Urinary bladder (tissue), 4 donors: ENCODE data around the gene KLK6. TPM values are rescaled to one million over a fixed set of nuclear protein-coding genes. Genes with fewer than 3 reads are reported as not detected.
"Not testable (repeated sequence)": the region's sequence is repeated elsewhere in the genome, so short reads cannot be mapped to it uniquely, and the experiment has no call there.

Experiments
- DNase-seq: peaks from one replicate; pipeline ENCODE4 v3.0.0-alpha.2; 2015; ENCODE audit errors: extremely low spot score
- H3K27ac ChIP-seq: one replicate; pipeline ENCODE4 v1.5.1; 2013; ENCODE audit warnings: low read depth, mild to moderate bottlenecking, moderate library complexity
- H3K36me3 ChIP-seq: one replicate; pipeline ENCODE4 v1.6.1; 2013; ENCODE audit warnings: mild to moderate bottlenecking, moderate library complexity; ENCODE audit not compliant: insufficient read depth
- H3K4me1 ChIP-seq: one replicate; pipeline ENCODE4 v1.6.1; 2013; ENCODE audit warnings: mild to moderate bottlenecking, moderate library complexity; ENCODE audit not compliant: insufficient read depth
- H3K4me3 ChIP-seq: one replicate; pipeline ENCODE4 v1.5.1; 2013; ENCODE audit warnings: low read depth, low read length
- WGBS: extraction: QIAGEN DNeasy Blood & Tissue Kit; methylation state at CpG from one replicate; pipeline ENCODE4 v1.1.7; 2013; 5-methylcytosine and 5-hydroxymethylcytosine counted together
- polyA plus RNA-seq: library from polyadenylated mRNA; stranded (reverse); fragments of 200-250 nt; gene quantifications from one replicate; pipeline ENCODE4 v1.2.3, GENCODE V29; 2013
- total RNA-seq: library from RNA; depleted of rRNA; stranded (reverse); fragments of >200 nt; gene quantifications from one replicate; pipeline ENCODE4 v1.2.3, GENCODE V29; 2014
- donor health status: healthy with polysubstance abuse.
- donor health status: healthy.

The KLK6 gene
- total and polyA plus RNA-seq, 2 donors: not detected

DNA sequence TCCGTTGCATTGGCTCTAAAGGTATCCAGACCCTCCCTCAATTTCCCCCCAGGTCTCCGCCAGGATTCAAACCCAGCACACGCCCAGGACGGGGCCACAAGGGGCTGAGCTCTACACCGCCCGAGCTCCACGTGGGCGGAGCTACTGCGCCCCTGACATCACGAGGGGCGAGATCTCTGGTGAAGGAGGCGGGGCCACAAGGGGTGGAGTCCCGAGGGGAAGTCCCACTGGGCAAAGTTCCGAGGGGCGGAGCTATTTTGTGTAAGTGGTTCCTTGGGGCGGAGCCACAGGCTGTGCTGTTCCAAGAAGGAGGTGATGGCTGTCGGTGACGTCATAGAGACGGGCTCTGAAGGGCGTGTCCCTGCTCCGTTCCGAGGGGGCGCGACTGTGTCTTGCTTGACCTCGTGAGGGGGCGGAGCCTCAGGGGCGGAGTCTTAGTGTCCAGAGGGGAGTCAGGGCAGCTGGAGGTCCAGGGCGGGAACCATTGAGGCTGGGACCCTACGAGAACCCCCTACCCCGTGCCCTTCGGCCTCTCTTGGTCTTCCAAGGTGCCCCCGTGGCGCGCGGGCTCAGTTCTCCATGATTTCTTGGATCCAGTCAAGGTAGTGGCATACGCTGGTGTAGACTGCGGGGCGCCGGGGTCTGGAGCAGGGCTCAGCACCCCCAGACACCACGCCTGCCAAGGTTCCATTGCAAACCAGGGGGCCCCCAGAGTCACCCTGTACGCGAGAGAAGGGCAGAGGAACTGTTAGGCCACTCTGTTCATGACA, 33.3 kb upstream of the KLK6 start:
- H3K4me3 ChIP-seq: no peak overlapping the region
- no peak overlapping the region for H3K27ac ChIP-seq
- WGBS: 49% methylated on average over 42 of the region's 42 CpGs
- no peaks in the 10 kb centered on the region for H3K4me1 ChIP-seq
- no peak for DNase-seq
- no peaks in the 10 kb centered on the region for H3K36me3 ChIP-seq

DNA sequence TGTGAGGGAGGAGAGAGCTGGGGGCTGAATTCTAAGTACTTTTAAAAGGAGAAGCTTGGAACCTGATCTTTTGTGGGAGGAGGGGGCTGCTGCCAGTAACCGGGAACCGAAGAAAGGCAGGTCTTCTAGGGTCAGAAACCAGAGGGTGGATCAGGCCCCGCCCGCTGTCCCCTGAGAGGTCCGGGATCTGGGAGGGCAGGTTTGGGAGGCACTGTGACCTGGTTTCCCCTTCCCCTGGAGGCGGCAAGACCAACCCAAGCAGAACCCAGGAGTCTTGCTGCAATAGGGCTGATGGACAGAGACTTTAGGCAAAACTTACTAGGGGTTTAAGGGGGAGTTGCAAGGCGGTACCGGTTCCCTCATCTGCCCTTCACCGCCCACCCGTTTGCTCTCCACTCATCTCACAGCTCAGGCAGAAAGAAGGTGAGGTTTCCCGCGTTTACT, 32.7 kb upstream of the KLK6 start:
- Histone ChIP-seq H3K27ac (no peak overlapping the region), H3K4me1 (no peaks in the 10 kb centered on the region), H3K4me3 (no peak overlapping the region), H3K36me3 (no peaks in the 10 kb centered on the region)
- WGBS: 32% methylated on average over 12 of the region's 12 CpGs
- DNase-seq: no peak

DNA sequence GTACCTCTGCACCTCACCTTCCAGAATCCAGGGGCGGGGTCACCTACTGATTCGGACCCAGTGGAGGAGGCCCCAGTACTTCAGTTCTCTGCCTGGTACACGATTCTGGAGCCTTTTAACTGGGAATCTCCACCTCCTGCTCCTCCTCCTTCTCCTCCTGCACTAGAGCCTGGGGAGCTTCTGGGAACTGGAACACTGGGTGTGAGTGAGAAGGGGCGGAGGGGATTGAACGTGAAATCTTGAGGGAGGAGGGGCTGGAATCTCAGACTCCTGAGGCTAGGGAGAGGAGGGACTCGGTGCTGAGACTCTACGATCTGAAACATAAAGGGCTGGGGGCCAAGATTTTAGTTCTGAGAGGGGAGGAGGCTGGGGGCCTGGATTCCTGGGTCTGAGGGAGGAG, 32.1 kb upstream of the KLK6 start, which contains the start of gene KLK8:
TSS of gene KLK8 (minus strand) at position 90 of the 400 bp plus-strand sequence. CDS start 437 bp downstream, outside the sequence.
- no peak for DNase-seq
- WGBS: 26% methylated on average over 7 of the region's 7 CpGs

DNA sequence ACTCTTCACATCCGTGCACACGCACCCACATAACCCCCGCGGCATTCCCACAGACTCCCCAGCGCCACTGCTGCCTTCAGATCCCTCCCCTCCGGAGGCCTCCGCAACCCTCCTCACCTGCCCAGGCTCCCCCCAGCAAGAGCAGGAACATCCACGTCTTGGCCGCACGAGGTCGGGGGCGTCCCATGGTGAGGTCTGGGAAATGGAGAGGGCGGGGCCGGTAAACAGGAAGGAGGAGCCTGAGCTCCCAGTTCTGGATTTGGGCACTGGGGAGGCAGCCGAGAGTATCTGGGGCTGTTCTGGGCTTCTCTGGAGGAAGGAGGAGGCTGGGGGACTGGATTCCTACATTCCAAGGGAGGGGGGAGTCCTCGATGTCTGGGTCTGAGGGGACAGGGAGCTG, 31.6 kb upstream of the KLK6 start:
- no peak for DNase-seq
- Histone ChIP-seq H3K36me3 (no peaks in the 10 kb centered on the region), H3K27ac (no peak overlapping the region), H3K4me1 (no peaks in the 10 kb centered on the region), H3K4me3 (no peak overlapping the region)
- WGBS: 28% methylated on average over 16 of the region's 16 CpGs

More for the DNA sequence above, 32.1 kb upstream of the KLK6 start, which contains the start of gene KLK8:
- Histone ChIP-seq H3K4me3 (no peak within 1 kb of the TSS), H3K4me1 (no peaks in the 10 kb centered on the region), H3K36me3 (no peaks in the 10 kb centered on the region), H3K27ac (no peak within 1 kb of the TSS)

DNA sequence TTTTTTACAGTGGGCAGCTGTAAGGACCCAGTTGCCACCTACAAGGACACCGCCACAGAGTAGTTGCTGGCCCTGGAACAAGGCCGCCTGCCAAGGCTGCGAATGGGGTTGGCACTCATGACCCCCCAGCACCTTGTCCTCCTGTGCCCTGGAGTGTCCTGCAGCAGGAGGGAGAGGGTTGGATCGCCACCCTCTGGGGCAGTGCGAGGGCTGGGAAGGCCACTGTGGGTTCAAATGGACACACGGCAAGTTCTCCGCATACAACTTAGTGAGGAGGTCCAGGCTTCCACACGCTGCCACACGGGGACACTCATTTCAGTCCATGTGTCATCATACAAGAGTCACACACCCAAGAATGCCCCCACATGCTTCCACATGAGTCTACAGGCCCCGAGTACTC, 31.0 kb upstream of the KLK6 start:
- no peak overlapping the region for H3K27ac ChIP-seq
- H3K36me3 ChIP-seq: no peaks in the 10 kb centered on the region
- no peaks in the 10 kb centered on the region for H3K4me1 ChIP-seq
- DNase-seq: no peak
- 90% methylated on average over 10 of the region's 10 CpGs for WGBS
- no peak overlapping the region for H3K4me3 ChIP-seq

DNA sequence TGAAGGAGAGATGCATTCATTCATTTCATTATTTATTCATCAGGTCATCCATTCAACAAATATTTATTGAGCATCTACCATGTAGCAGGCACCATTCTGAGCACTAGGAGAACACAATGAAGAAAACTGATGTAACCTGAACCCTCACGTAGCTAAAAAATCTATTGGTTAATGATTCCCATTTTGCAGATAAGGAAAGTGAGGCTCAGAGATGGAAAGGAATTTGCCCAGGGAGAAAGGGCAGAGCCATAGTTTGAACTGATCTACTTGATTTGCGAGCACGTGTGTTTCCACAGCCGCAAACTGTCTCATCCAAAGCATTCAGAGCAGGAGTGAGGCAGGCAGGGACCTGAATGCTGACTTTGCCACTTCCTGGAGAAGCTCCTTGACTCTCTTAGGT, 29.3 kb upstream of the KLK6 start:
- WGBS: 71% methylated on average over 4 of the region's 4 CpGs
- Histone ChIP-seq H3K36me3 (no peaks in the 10 kb centered on the region), H3K27ac (no peak overlapping the region), H3K4me3 (no peak overlapping the region), H3K4me1 (no peaks in the 10 kb centered on the region)
- no peak for DNase-seq

DNA sequence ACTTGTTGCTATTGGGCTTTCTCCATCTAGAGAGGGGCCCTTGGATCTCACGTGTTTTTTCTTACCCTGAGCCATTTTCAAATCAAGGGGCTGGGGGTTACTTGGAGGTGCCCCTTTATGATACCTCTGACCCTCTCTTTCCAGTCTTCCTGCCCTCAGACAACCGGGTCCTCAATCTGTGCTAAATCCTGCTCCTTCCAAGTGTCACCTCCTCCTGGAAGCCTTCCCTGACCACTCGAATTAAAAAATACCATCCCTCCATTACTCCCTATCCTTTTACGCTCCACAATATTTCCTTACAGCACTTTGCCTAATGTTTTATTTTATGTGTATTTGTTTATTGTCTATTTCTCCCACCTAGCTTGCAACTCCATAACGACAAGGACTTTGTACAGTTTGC, 28.7 kb upstream of the KLK6 start:
- Histone ChIP-seq H3K36me3 (no peaks in the 10 kb centered on the region), H3K27ac (no peak overlapping the region), H3K4me3 (no peak overlapping the region), H3K4me1 (no peaks in the 10 kb centered on the region)
- WGBS: 63% methylated on average over 5 of the region's 5 CpGs
- DNase-seq: no peak

DNA sequence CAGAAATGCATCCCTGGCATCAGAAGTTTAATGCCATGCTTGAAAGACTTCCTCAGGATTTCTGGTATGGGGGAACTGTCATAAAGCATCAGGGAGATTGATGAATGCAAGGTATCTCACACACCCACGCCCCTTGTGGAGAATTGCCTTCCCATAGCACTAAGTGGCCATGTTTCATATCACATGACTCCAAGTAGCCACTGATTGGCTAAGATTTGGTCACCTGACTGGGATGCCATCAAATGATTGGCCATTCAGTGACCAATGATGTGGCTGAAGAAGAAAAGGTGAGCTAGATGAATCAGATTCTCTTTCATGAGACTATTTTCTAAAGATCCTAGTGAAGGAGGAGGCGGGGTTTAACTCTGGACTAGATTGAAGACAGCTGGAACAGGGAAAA, 24.7 kb upstream of the KLK6 start:
- WGBS: 71% methylated on average over 2 of the region's 2 CpGs
- H3K4me3 ChIP-seq: no peak overlapping the region
- H3K36me3 ChIP-seq: no peaks in the 10 kb centered on the region
- no peak overlapping the region for H3K27ac ChIP-seq
- no peak for DNase-seq
- no peaks in the 10 kb centered on the region for H3K4me1 ChIP-seq

DNA sequence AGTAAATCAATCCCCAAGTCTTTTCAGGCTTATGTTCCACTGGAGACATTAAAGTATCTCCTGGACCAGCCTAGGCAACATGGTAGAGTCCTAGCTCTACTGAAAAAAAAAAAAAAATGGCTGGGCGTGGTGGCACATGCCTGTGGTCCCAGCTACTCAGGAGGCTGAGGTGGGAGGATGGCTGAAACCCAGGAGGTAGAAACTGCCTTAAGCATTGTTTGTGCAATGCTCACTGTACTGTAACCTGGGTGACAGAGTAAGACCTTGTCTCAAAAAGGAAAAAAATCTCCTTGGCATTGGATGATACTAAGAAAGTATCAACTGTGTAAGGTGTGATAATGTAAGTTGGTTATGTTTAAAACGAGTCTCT, 23.3 kb upstream of the KLK6 start:
- H3K27ac ChIP-seq: no peak overlapping the region
- no peaks in the 10 kb centered on the region for H3K36me3 ChIP-seq
- WGBS: 68% methylated on average over 2 of the region's 2 CpGs
- H3K4me3 ChIP-seq: no peak overlapping the region
- DNase-seq: no peak
- no peaks in the 10 kb centered on the region for H3K4me1 ChIP-seq

DNA sequence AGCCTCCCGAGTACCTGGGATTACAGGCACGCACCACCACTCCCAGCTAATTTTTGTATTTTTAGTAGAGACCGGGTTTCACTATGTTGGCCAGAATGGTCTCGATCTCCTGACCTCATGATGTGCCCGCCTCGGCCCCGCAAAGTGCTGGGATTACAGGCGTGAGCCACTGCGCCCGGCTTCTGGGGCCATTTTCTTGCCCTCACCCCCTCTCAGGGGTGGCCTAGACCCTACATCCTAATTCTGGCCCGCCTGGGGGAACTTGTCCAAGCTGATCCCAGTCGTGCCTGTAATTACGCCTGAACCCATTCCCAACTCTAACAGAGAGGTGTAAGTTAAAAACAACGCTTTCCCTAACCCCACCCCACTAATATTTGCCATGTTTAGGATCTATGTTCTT, 15.0 kb upstream of the KLK6 start:
- H3K27ac ChIP-seq, H3K36me3 ChIP-seq, H3K4me1 ChIP-seq, DNase-seq, H3K4me3 ChIP-seq: not testable (repeated sequence)
- 83% methylated on average over 14 of the region's 14 CpGs for WGBS

DNA sequence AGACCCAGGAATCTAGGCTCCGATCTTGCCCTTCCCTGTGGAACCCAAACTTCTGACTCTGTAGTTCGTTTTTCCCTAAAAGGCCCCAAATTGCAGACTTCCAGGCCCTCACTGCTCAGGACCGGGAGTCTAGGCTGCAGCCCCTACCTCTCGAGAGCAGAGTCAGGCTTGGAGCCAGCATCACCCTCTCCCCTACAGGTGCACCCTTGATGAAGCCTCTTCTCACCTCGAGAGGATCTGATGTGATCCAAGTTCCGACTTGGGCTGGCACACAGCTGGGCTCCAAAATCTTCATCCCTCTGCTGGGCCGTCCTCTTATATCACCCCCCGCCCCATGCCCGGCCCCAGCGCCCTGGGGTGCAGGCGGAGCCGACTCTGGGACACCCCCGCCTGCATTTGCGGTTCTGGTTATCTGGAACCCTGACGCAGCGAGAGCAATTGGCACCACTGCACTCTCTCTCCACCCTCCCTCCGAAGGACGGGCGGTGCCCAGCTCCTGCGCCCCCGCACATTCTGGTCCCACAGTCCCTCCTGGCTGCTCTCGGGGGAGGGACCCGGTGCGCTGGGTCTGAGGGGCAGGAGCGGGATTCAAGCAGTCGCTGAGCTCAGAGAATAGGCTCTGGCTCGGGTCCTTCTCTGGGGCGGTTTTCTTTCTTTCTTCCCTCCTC, 14.4 kb upstream of the KLK6 start, which contains the start of gene KLK7:
TSS of gene KLK7 (minus strand) at position 293 of the 668 bp plus-strand sequence. CDS start 1,518 bp downstream, outside the sequence.
- no peaks in the 10 kb centered on the region for H3K4me1 ChIP-seq
- no peak within 1 kb of the TSS for H3K27ac ChIP-seq
- 15% methylated on average over 28 of the region's 28 CpGs for WGBS
- H3K4me3 ChIP-seq: no peak within 1 kb of the TSS
- no peaks in the 10 kb centered on the region for H3K36me3 ChIP-seq
- DNase-seq: no peak

DNA sequence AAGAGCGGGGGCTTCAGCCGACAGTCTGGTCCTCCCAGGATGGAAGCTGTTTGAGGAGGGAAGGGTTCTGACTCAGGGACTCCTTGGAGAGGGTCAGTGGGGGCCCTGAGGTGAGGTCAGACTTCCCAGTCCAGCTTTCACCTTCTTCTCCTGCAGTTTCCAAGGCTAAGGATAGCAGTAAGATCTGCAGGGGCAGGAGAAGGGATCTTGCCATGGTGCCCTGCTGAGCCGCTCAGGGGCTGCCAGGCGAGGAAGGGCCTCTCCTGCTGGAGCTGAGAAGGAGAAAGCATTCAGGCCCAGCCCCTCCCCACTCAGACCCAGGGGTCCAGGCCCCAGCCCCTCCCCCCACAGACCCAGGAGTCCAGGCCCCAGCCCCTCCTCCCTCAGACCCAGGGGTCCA, 12.8 kb upstream of the KLK6 start:
- Histone ChIP-seq H3K36me3 (no peaks in the 10 kb centered on the region), H3K4me1 (no peaks in the 10 kb centered on the region), H3K4me3 (no peak overlapping the region), H3K27ac (no peak overlapping the region)
- DNase-seq: no peak
- 77% methylated on average over 4 of the region's 4 CpGs for WGBS

DNA sequence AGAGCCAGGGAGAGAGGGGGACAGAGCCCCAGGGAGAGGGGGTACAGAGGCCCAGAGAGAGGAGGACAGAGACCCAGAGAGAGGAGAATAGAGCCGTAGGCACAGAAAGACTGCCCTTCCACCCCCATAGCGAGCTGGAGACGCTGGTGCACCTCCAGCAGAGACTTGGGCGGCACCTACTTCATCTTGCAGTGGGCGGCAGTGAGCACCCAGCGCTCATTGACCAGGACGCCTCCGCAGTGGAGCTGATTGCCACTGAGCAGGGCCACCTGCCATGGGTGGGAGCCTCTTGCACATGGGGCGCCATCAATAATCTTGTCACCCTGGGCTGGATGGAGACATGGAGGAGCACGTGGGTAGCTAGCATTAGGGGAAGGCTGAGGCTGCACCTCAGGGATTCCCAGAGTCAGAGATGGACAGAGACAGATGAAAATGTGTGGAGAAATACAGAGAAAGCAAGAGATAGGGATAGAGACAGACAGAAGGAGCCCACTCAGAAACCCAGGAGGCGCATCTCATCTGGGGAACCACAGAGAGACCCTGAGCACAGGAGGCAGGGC, 12.3 kb upstream of the KLK6 start:
- no peak overlapping the region for H3K4me3 ChIP-seq
- no peaks in the 10 kb centered on the region for H3K36me3 ChIP-seq
- DNase-seq: no peak
- H3K4me1 ChIP-seq: no peaks in the 10 kb centered on the region
- H3K27ac ChIP-seq: no peak overlapping the region
- 61% methylated on average over 11 of the region's 11 CpGs for WGBS

DNA sequence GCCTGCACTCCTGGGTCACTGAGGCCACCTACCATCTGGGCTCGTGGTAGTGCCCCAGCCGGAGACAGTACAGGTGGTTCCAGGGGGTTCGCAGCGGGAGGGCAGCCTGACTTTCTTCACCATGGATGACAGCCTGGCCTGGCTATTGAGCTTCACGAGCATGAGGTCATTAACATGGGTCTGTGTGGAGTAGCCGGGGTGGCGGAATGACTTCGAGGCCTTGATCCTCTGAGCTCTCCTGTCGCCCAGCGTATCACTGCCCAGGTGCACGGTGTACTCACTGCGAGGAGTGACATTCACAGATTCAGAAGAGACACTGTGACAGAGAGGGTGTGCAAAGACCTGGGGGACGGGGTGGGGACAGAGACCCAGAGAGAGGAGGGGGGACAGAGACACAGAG, 10.8 kb upstream of the KLK6 start:
- no peaks in the 10 kb centered on the region for H3K36me3 ChIP-seq
- H3K4me1 ChIP-seq: no peaks in the 10 kb centered on the region
- H3K27ac ChIP-seq: no peak overlapping the region
- H3K4me3 ChIP-seq: no peak overlapping the region
- 47% methylated on average over 13 of the region's 13 CpGs for WGBS
- no peak for DNase-seq
